NAMALWA (cell line): Measurements from ENCODE around the gene MYRF.

Source experiments
- DNase-seq: peaks from one replicate; pipeline ENCODE4 v3.0.0-alpha.2; 2015; ENCODE audit warnings: low spot score

MYRF gene

GRCh38 chr11:61739413-61739812 lies 13.0 kb upstream of the MYRF start:
- DNase-seq = no peak

GRCh38 chr11:61739966-61740365 lies 12.5 kb upstream of the MYRF start:
- no peak for DNase-seq

GRCh38 chr11:61742391-61742790 lies 10.0 kb upstream of the MYRF start:
- DNase-seq = no peak

- no peak for DNase-seq
Measured at GRCh38 chr11:61743486-61744095, 8.8 kb upstream of the MYRF start.

- no peak for DNase-seq
Measured at GRCh38 chr11:61744181-61744580, 8.3 kb upstream of the MYRF start.

- DNase-seq = no peak
Measured at GRCh38 chr11:61744609-61745156, 7.8 kb upstream of the MYRF start.

- DNase-seq = no peak
Measured at GRCh38 chr11:61745781-61746441, 6.5 kb upstream of the MYRF start.

GRCh38 chr11:61746442-61747191 lies 5.8 kb upstream of the MYRF start:
- no peak for DNase-seq

- DNase-seq = peak; percentile 56
Measured at GRCh38 chr11:61747192-61747966, 5.1 kb upstream of the MYRF start.

GRCh38 chr11:61747967-61748285 lies 4.5 kb upstream of the MYRF start:
- no peak for DNase-seq

- no peak for DNase-seq
Measured at GRCh38 chr11:61749591-61750217, 2.7 kb upstream of the MYRF start.

- DNase-seq = peak; percentile 19
Measured at GRCh38 chr11:61750631-61751273, 1.7 kb upstream of the MYRF start.

GRCh38 chr11:61751384-61751783 lies 1.1 kb upstream of the MYRF start:
- DNase-seq = no peak

- no peak for DNase-seq
Measured at GRCh38 chr11:61752925-61753521, 587 bp downstream of the MYRF start.

GRCh38 chr11:61753672-61754071 lies 1.2 kb downstream of the MYRF start:
- no peak for DNase-seq

- no peak for DNase-seq
Measured at GRCh38 chr11:61754534-61755482, 2.4 kb downstream of the MYRF start.

- no peak for DNase-seq
Measured at GRCh38 chr11:61756147-61756451, 3.7 kb downstream of the MYRF start.

- DNase-seq = no peak
Measured at GRCh38 chr11:61756452-61757212, 4.2 kb downstream of the MYRF start.

- no peak for DNase-seq
Measured at GRCh38 chr11:61757213-61757862, 4.9 kb downstream of the MYRF start.
